ENCODE results near the gene KCNJ1. TPM values are rescaled to one million over a fixed set of nuclear protein-coding genes. Genes with fewer than 3 reads are reported as not detected.

KCNJ1 gene
- total and polyA plus RNA-seq, 10 of the 15 experiments (the other 5 are each of a cell fraction or from before 2014, with no cell fraction given): not detected

- no peak overlapping the region; the same call in 1 of the 2 replicates for H3K4me2 ChIP-seq (ENCODE audit: control insufficient read depth, insufficient read depth)
- H4K20me1 ChIP-seq (ENCODE audit: control insufficient read depth, insufficient read depth): no peaks in the 10 kb centered on the region
- RAD21 ChIA-PET (ENCODE audit: unreplicated experiment): interaction anchor here (0.6 to 3.5 kb wide), 3 partner anchors 15 to 436 kb away, joined by 3 to 20 read pairs (median 6); no protein-coding TSS in a partner anchor
- FAIRE-seq (no peak), DNase-seq (ENCODE audit: low read depth, low spot score) (no peak), ATAC-seq (no peak)
- no peak overlapping the region for H3K9ac ChIP-seq (ENCODE audit: control insufficient read depth, insufficient read depth, low read length)
- TF ChIP-seq LARP7 (IDR thresholded peaks at IDR 0.05): no peak
- TF ChIP-seq SPI1 (IDR thresholded peaks at IDR 0.05; ENCODE audit: borderline replicate concordance, insufficient read depth, low read depth, low read length): peak; percentile 84
- H3K36me3 ChIP-seq (ENCODE audit: control insufficient read depth in 2 of 2, insufficient read depth in 2 of 2, low read length in 1 of 2): no peaks in the 10 kb centered on the region
- CTCF ChIA-PET: interaction anchor here (1.1 to 11.8 kb wide), 7 partner anchors 8 to 688 kb away, joined by 3 to 123 read pairs (median 13); no protein-coding TSS in a partner anchor
- SMC1A ChIA-PET (ENCODE audit: uncharacterized antibody, unreplicated experiment): interaction anchor here (0.5 to 10.5 kb wide), 10 partner anchors 14 to 688 kb away, joined by 3 to 89 read pairs (median 4); no protein-coding TSS in a partner anchor
- no TSS peak for BruUV-seq (replicated peaks)
- H2AFZ ChIP-seq (ENCODE audit: control insufficient read depth, low read depth, low read length): no peak overlapping the region
- H3K27me3 ChIP-seq (replicated peaks in 1 of 2; ENCODE audit: control insufficient read depth in 2 of 2, insufficient read depth in 2 of 2, low read length in 1 of 2): no peaks in the 10 kb centered on the region
- POLR2A ChIA-PET: interaction anchor here (1.5 kb wide), 1 partner anchor 215 kb away, joined by 3 read pairs; no protein-coding TSS in a partner anchor
- 33% methylated on average over 2 of the region's 2 CpGs for WGBS (ENCODE audit: insufficient coverage, insufficient replicate concordance, low lambda C conversion rate, missing lambda C conversion rate)
- in situ Hi-C loops (cut with MboI): loop anchor here (25.0 kb wide), 1 partner anchor 208 kb away; no protein-coding TSS in a partner anchor
- intact Hi-C loops (cut with micrococcal nuclease; ENCODE audit: unreplicated experiment): loop anchor here (5.0 kb wide), 4 partner anchors 213 to 813 kb away; no protein-coding TSS in a partner anchor
- no peaks in the 10 kb centered on the region for H3K79me2 ChIP-seq (ENCODE audit: control insufficient read depth, insufficient read depth, low read length)
- H3K9me3 ChIP-seq (replicated peaks; ENCODE audit: control insufficient read depth, insufficient read depth, low read length): no peaks in the 10 kb centered on the region
- H3K4me1 ChIP-seq (ENCODE audit: control insufficient read depth, insufficient read depth, low read length): peaks cover 26% of the 10 kb centered on the region
- H3K4me3 ChIP-seq: no peak overlapping the region
- no peak overlapping the region for H3K27ac ChIP-seq (ENCODE audit: control insufficient read depth, insufficient read depth)
These were observed 21.7 kb downstream of the KCNJ1 start for GRCh38 chr11:128845334-128845780.

GRCh38 chr11:128843198-128843785, 23.8 kb downstream of the KCNJ1 start:
- Histone ChIP-seq H3K27me3 (replicated peaks in 1 of 2; ENCODE audit: control insufficient read depth in 2 of 2, insufficient read depth in 2 of 2, low read length in 1 of 2) (no peaks in the 10 kb centered on the region), H3K4me1 (ENCODE audit: control insufficient read depth, insufficient read depth, low read length) (peaks cover 29% of the 10 kb centered on the region), H3K9ac (ENCODE audit: control insufficient read depth, insufficient read depth, low read length) (no peak overlapping the region), H3K4me3 (no peak overlapping the region), H3K27ac (ENCODE audit: control insufficient read depth, insufficient read depth) (no peak overlapping the region), H2AFZ (ENCODE audit: control insufficient read depth, low read depth, low read length) (no peak overlapping the region), H3K36me3 (ENCODE audit: control insufficient read depth in 2 of 2, insufficient read depth in 2 of 2, low read length in 1 of 2) (no peaks in the 10 kb centered on the region), H4K20me1 (ENCODE audit: control insufficient read depth, insufficient read depth) (no peaks in the 10 kb centered on the region), H3K79me2 (ENCODE audit: control insufficient read depth, insufficient read depth, low read length) (no peaks in the 10 kb centered on the region), H3K4me2 (ENCODE audit: control insufficient read depth, insufficient read depth) (no peak overlapping the region), H3K9me3 (replicated peaks; ENCODE audit: control insufficient read depth, insufficient read depth, low read length) (no peaks in the 10 kb centered on the region)
- TF ChIP-seq MXI1 (IDR thresholded peaks at IDR 0.05; ENCODE audit: low read depth, low read length) (no peak), ELK1 (IDR thresholded peaks at IDR 0.05; ENCODE audit: low read depth, low read length) (no peak), SPI1 (IDR thresholded peaks at IDR 0.05; ENCODE audit: borderline replicate concordance, insufficient read depth, low read depth, low read length) (peak; percentile 59; the same call in 1 of the 2 replicates), IRF4 (IDR thresholded peaks at IDR 0.05; ENCODE audit: low read depth, low read length) (no peak), NFXL1 (IDR thresholded peaks at IDR 0.05; ENCODE audit: borderline replicate concordance) (no peak)
- in situ Hi-C loops (cut with MboI) (loop anchor here (25.0 kb wide), 1 partner anchor 206 kb away; no protein-coding TSS in a partner anchor), intact Hi-C loops (cut with micrococcal nuclease; ENCODE audit: unreplicated experiment) (no loop called here)
- ChIA-PET SMC1A (ENCODE audit: uncharacterized antibody, unreplicated experiment) (interaction anchor here (0.9 to 10.5 kb wide), 3 partner anchors 12 to 113 kb away, joined by 3 to 89 read pairs (median 3); no protein-coding TSS in a partner anchor), RAD21 (ENCODE audit: unreplicated experiment) (interaction anchor here (3.5 kb wide), 1 partner anchor 13 kb away, joined by 20 read pairs; no protein-coding TSS in a partner anchor), CTCF (interaction anchor here (1.1 to 11.8 kb wide), 5 partner anchors 10 to 685 kb away, joined by 3 to 123 read pairs (median 17); no protein-coding TSS in a partner anchor), POLR2A (no interaction called here)
- WGBS (ENCODE audit: insufficient coverage, insufficient replicate concordance, low lambda C conversion rate, missing lambda C conversion rate): 81% methylated on average over 2 of the region's 2 CpGs
- ATAC-seq: no peak
- FAIRE-seq: no peak
- no peak for DNase-seq (ENCODE audit: low read depth, low spot score)
- no TSS peak for BruUV-seq (replicated peaks)

Data from GM12878 (cell line).